B cell (primary cell): ENCODE data around the gene INSC.

Experiments
- EZH2 ChIP-seq: IDR thresholded peaks from 2 replicates; pipeline ENCODE4 v1.6.1; 2012; ENCODE audit warnings: borderline replicate concordance, low read depth, mild to moderate bottlenecking, moderate library complexity, low read length; ENCODE audit not compliant: insufficient read depth, poor library complexity, severe bottlenecking
- TF ChIP-seq, protein P1 (sequence below): fragments of 200-600 bp; IDR thresholded peaks from one replicate; pipeline ENCODE4 v1.8.0; 2022; ENCODE audit warnings: antibody characterized with exemption, mild to moderate bottlenecking

DNA sequence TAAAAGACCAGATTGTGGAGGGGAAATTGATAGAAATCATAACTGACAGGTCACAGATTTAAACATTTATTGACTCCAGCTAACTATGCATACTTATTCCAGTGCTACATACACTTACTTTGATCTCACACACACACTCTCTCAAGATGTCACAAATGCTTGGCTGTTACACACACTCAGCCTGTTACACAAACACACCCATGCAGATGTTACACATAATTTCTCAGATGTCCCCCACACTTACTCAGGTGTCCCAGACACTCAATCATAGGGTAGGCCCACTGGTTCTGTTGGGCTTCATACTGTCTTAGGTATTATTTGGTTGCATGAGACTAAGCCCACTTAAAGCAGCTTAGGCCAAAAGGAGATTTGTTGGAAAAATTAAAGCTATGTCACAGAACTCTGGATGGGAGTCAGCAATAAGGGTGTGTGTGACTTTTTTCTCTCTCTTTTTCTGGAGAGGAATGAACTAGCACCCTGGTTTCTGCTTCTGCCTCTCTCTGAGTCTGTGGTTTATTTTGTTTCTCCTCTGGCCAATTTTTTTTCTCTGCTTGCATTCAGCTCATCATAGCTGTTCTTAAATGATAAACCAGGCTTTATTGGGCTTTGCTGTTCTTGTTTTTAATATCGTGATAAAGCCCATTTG is 179.4 kb downstream of the INSC start:
- TF ChIP-seq, protein P1, sequence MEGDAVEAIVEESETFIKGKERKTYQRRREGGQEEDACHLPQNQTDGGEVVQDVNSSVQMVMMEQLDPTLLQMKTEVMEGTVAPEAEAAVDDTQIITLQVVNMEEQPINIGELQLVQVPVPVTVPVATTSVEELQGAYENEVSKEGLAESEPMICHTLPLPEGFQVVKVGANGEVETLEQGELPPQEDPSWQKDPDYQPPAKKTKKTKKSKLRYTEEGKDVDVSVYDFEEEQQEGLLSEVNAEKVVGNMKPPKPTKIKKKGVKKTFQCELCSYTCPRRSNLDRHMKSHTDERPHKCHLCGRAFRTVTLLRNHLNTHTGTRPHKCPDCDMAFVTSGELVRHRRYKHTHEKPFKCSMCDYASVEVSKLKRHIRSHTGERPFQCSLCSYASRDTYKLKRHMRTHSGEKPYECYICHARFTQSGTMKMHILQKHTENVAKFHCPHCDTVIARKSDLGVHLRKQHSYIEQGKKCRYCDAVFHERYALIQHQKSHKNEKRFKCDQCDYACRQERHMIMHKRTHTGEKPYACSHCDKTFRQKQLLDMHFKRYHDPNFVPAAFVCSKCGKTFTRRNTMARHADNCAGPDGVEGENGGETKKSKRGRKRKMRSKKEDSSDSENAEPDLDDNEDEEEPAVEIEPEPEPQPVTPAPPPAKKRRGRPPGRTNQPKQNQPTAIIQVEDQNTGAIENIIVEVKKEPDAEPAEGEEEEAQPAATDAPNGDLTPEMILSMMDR = no peak
- no peak for TF ChIP-seq EZH2
